Measurements from ENCODE around the gene MELTF. TPM values are rescaled to one million over a fixed set of nuclear protein-coding genes. Genes with fewer than 3 reads are reported as not detected.

The MELTF gene
- total RNA-seq, 4 donors from 2014 or later = 2.7 to 13.8 (median 4.3) TPM

GRCh38 chr3:197025736-197026480 is 3.7 kb downstream of the MELTF start:
- Histone ChIP-seq H3K9me3 (no peaks in the 10 kb centered on the region), H3K27me3 (no peaks in the 10 kb centered on the region), H3K36me3 (no peaks in the 10 kb centered on the region), H3K4me1 (peaks cover 24 to 31% of the 10 kb centered on the region in 2 donors), H3K4me3 (replicated peaks in 1 of 3) (no peak overlapping the region), H3K27ac (no peak overlapping the region)
- TF ChIP-seq CTCF (IDR thresholded peaks at IDR 0.05) (no peak), POLR2A (IDR thresholded peaks at IDR 0.05) (no peak)
- DNase-seq = no peak
- intact Hi-C loops (cut with DNase I) = no loop called here
- WGBS, 2 donors = 89 to 93% methylated on average over 9 to 18 of the region's 21 CpGs

DNA sequence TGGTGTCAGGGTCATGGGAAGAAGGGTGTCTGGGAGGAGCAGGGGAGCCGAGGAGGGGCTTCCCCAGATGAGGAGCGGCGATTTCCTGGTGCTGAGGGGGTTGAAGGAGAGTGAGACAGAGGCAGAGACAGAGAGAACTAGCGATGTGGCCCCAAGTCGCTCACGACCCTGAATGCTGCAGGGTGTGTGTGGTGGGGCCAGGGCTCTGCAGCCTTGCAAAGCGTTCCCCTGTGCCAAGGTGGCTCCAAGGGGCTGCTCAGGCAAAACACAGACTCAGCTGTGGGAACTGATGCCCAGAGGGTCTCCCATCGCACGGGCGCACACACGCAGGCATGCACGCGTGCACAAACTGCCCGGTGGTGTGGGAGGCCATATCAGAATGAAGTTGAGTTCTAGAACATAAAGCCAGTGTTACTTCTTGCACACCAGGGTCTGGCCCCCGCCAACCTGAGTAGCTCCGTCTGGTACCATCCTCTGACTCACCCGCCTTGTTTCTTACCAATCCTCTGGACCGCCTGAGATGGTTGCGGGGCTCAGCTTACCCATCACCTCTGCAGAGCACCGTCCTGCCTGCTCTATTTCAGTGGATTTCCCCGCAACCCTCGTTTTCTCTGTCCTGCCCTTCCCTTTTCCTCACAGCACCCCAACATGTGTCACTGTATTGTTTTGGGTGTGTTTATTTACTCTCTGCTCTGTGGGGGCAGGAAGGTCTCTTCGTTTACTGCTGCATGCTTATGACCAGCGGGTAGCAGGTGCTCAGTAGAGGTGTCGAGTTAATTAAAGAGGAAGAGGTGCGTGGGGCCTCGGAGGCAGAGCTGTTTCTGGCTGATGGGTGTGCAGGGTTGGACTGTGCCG is 4.5 kb downstream of the MELTF start:
- no peak for DNase-seq
- intact Hi-C loops (cut with DNase I) = no loop called here
- no peak overlapping the region for H3K27ac ChIP-seq
- no peaks in the 10 kb centered on the region for H3K9me3 ChIP-seq
- H3K4me3 ChIP-seq (replicated peaks in 1 of 3) = no peak overlapping the region
- TF ChIP-seq CTCF (IDR thresholded peaks at IDR 0.05) (no peak), POLR2A (IDR thresholded peaks at IDR 0.05) (no peak)
- H3K27me3 ChIP-seq = no peaks in the 10 kb centered on the region
- 93 to 94% methylated on average over 28 of the region's 28 CpGs for WGBS, 2 donors
- H3K36me3 ChIP-seq = no peaks in the 10 kb centered on the region
- H3K4me1 ChIP-seq = peaks cover 24 to 31% of the 10 kb centered on the region in 2 donors

DNA sequence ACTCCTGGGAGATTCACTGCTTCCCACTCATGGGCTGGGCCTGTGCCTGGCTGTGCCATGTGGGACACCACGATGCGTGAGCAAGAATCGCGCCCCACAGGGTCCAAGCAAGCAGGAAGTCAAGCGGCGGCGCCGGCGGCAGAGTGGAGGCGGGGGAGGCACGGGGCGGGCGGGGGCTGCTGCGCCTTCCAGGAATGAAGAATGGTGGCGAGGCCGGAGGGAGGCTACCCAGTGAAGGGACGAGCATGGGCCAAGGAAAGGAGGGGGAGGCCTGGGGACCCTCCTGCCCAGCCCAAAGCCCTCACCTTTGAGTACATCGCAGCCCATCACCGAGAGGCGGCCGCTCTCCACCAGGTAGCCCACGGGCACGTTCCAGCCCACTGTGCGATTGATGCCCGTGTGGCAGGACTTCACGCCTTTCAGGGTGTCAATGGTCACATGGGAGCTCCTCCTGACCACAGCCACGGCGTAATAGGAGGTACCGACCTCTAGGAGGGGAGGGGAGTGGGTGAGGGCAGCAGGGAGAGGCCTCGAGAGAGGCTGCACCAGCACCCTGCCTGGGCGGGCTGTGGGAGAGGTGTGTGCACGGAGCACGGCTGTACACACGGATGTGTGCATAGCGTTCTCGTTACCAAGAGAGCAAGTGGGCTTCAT is 5.5 kb downstream of the MELTF start:
- DNase-seq = no peak
- 78 to 79% methylated on average over 28 to 32 of the region's 36 CpGs for WGBS, 2 donors
- peak overlapping the region in 1 of 3 donors; percentile 56 for H3K27ac ChIP-seq

DNA sequence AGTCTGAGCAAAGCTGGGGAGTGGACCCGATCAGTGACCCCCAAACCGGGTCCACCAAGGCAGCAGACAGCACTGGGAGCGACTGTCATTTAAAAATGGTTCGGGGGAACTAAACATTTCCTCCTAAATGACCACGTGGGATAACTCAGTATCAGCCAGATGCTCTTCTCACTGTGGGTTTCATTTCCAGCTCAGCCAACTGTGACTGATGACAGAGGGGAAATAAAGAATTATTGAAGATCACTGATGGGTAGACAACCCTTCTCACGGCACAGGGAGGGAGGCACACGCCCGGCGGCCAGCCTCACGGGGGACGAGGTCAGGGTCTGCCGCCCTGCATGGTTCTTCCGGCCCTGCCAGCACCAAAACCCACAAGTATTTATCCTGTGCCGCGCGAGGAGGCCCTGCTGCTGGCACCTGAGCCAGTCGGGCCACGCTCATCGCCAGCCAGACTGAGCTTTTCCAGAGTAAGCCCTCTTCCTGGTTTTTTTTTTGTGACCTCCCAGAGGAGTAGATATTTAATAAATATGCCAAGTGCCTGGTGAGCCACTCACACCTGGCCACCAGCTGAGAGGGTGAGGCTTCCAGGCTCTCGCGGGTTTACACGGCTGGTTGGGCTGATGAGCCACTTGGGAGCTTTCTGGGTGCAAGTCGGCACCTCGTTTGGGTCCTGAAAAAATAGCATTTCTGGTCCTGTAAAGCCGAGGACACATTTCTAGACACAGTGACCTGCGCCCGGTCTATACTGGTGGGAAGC is 6.2 kb downstream of the MELTF start:
- 12 to 21% methylated on average over 16 to 22 of the region's 27 CpGs for WGBS, 2 donors
- peak overlapping the region in 1 of 3 donors; percentile 8 for H3K4me3 ChIP-seq (replicated peaks in 1 of 3)
- peaks cover 14 to 17% of the 10 kb centered on the region in 2 donors for H3K4me1 ChIP-seq
- TF ChIP-seq CTCF (IDR thresholded peaks at IDR 0.05) (no peak), POLR2A (IDR thresholded peaks at IDR 0.05) (no peak)
- DNase-seq = peak; percentile 65 to 68
- no peaks in the 10 kb centered on the region for H3K9me3 ChIP-seq
- intact Hi-C loops (cut with DNase I) = no loop called here
- peak overlapping the region in 1 of 3 donors; percentile 56 for H3K27ac ChIP-seq
- no peaks in the 10 kb centered on the region for H3K27me3 ChIP-seq
- H3K36me3 ChIP-seq = no peaks in the 10 kb centered on the region

More for the DNA sequence above, 5.5 kb downstream of the MELTF start:
- H3K27me3 ChIP-seq = no peaks in the 10 kb centered on the region
- H3K4me1 ChIP-seq = peaks cover 20 to 22% of the 10 kb centered on the region in 2 donors
- intact Hi-C loops (cut with DNase I) = no loop called here
- H3K36me3 ChIP-seq = no peaks in the 10 kb centered on the region
- H3K9me3 ChIP-seq = no peaks in the 10 kb centered on the region
- no peak overlapping the region for H3K4me3 ChIP-seq (replicated peaks in 1 of 3)
- no peak for TF ChIP-seq CTCF (IDR thresholded peaks at IDR 0.05)
- TF ChIP-seq POLR2A (IDR thresholded peaks at IDR 0.05) = no peak
